Fibroblast of skin of right quadriceps (primary cell): Measurements from ENCODE around the gene NHERF2.

ENCODE experiments used
- DNase-seq: peaks from one replicate; pipeline ENCODE4 v3.0.0-alpha.2; 2013

Gene NHERF2

DNA sequence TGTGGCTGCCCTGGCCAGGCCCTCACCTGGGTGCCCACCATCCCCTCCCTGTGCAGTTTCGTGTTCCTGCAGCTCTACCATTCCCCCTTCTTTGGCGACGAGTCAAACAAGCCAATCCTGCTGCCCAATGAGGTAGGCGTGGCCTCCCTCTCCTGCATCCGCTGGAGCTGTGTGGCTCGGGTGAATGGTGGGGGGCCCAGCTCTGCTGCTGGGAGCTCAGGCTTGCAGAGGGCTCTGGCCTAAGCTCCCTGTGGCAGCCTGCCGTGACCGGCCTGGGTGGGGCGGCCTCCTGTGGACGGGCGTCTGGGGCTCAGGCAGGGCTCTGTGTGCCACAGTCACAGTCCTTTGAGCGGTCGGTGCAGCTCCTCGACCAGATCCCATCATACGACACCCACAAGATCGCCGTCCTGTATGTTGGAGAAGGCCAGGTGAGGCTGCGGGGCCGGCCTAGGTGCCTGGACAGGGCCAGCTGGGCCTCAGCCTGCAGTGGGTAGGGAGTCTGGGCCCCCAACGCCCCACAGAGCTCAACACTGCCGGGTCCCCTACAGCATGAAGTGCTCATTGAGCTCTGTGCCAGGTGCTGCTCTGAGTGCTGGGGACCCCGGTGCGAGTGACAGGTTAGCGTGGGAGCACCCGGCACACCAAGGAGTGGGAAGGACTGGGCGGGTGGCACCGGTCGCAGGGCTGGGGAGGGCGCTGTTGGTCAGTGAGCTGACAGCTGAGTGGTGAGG lies 58.4 kb downstream of the NHERF2 start:
- DNase-seq, result no peak

GRCh38 chr16:2085669-2086068 lies 59.0 kb downstream of the NHERF2 start:
- DNase-seq, result no peak

- DNase-seq, result no peak
Measured at GRCh38 chr16:2086106-2086742, 59.5 kb downstream of the NHERF2 start.

DNA sequence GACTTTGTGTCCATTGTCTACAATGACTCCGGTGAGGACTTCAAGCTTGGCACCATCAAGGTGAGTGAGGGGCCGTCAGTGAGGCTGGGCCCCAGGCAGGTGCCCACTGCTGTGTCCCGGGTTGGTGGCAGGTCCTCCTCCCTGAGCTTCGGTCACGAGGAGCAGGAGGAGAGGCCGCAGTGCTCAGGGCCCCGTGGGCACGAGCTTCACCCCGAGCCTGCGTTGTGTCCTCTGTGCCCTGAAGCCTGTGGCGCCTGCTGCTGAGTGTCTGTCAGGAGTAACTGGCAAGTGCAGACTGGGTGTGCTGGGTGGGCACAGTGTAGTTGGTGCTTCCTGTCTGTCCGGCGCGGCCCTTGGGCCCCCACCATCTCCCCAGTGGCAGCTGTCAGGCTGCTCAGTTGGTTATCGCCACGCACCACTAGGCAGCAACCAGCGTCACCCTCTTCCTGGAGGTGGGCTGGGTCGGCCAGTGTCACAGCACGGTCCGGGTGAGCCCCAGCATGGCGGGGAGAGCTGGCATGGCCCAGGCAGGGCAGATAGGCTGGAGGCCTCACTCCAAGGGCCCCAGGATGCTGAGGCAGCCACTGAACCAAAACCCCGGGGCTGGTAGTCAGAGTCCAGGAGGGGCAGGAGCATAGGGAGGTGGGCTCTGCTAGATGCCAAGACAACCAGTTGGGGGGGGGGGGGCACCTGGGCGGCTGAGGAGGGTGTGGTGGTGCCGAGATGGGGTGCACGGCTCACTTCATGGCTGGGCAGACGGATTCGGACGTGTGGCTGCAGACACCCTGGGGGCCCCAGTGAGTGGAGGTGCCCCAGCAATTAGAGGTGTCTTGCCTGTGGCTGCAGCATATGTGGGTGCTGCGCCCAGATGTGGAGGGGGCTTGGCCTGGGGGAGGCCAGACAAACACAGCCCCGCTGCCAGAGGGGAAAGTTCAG lies 60.4 kb downstream of the NHERF2 start:
- no peak for DNase-seq

DNA sequence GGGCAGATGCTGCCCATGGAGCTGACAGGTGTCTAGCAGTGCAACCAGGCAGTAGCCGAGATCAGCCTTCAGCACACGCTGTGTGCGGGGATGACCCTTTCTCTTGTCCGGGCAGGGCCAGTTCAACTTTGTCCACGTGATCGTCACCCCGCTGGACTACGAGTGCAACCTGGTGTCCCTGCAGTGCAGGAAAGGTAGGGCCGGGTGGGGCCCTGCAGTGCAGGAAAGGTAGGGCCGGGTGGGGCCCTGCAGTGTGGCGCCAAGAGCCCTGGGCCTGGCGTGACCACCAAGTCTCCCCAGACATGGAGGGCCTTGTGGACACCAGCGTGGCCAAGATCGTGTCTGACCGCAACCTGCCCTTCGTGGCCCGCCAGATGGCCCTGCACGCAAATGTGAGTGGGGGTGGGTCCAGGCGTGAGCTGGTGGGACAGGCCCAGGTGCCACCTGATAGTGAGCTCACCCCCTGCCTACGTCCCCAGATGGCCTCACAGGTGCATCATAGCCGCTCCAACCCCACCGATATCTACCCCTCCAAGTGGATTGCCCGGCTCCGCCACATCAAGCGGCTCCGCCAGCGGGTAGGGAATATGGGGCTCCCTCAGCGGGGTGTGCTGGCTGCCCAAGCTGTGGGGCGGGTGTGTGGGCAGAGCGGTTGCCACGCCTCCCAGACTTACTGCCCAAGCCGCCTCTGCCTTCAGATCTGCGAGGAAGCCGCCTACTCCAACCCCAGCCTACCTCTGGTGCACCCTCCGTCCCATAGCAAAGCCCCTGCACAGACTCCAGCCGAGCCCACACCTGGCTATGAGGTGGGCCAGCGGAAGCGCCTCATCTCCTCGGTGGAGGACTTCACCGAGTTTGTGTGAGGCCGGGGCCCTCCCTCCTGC lies 61.3 kb downstream of the NHERF2 start:
- DNase-seq, result no peak
